Liver (tissue), 9 donors: ENCODE measurements around the gene C16orf89. TPM values are rescaled to one million over a fixed set of nuclear protein-coding genes. Genes with fewer than 3 reads are reported as not detected.

ENCODE experiments used
- DNase-seq: peaks from one replicate; pipeline ENCODE4 v3.0.0-alpha.2; 2017; ENCODE audit warnings: low spot score
- H3K27ac ChIP-seq, 2 donors: one replicate each; pipeline ENCODE4 v1.7.0; 2013; ENCODE audit warnings: inconsistent platforms in 2 of 2, low read length in 2 of 2, control low read depth in 1 of 2, low read depth in 1 of 2, mild to moderate bottlenecking in 1 of 2
- H3K27me3 ChIP-seq, 4 donors: one replicate each; pipeline versions ENCODE4 v1.6.1 to v1.7.0; 2013; ENCODE audit warnings: low read length in 3 of 4, inconsistent platforms in 1 of 4, mild to moderate bottlenecking in 1 of 4, moderate library complexity in 1 of 4; ENCODE audit not compliant: control insufficient read depth in 4 of 4, insufficient read depth in 4 of 4
- H3K36me3 ChIP-seq, 4 donors: one replicate each; pipeline versions ENCODE4 v1.6.1 to v1.7.0; 2013; ENCODE audit warnings: low read length in 3 of 4, mild to moderate bottlenecking in 3 of 4, low read depth in 1 of 4, moderate library complexity in 1 of 4; ENCODE audit not compliant: control insufficient read depth in 4 of 4, insufficient read depth in 3 of 4
- H3K4me1 ChIP-seq, 4 donors: one replicate each; pipeline versions ENCODE4 v1.6.1 to v1.7.0; 2013; ENCODE audit warnings: low read length in 3 of 4, mild to moderate bottlenecking in 3 of 4, moderate library complexity in 1 of 4; ENCODE audit not compliant: control insufficient read depth in 4 of 4, insufficient read depth in 4 of 4
- H3K4me3 ChIP-seq, 3 donors: one replicate each; pipeline versions ENCODE4 v1.6.1 to v1.7.0; 2013; ENCODE audit warnings: low read length in 3 of 3, control low read depth in 1 of 3, low read depth in 1 of 3, mild to moderate bottlenecking in 1 of 3
- H3K9ac ChIP-seq, 2 donors: one replicate each; pipeline ENCODE4 v1.7.0; 2013; ENCODE audit warnings: low read length in 2 of 2, mild to moderate bottlenecking in 2 of 2, moderate library complexity in 2 of 2, control low read depth in 1 of 2, low read depth in 1 of 2
- H3K9me3 ChIP-seq, 4 donors: one replicate each; pipeline versions ENCODE4 v1.6.1 to v1.7.0; 2013; ENCODE audit warnings: low read length in 3 of 4; ENCODE audit not compliant: control insufficient read depth in 4 of 4
- ATF3 ChIP-seq: IDR thresholded peaks from 2 replicates; pipeline ENCODE4 v1.6.1; 2016; ENCODE audit warnings: antibody characterized with exemption
- EGR1 ChIP-seq, 2 donors: IDR thresholded peaks; 2 replicates each; pipeline ENCODE4 v1.6.1; 2016 to 2018; ENCODE audit warnings: antibody characterized with exemption in 2 of 2, low read depth in 2 of 2
- FOXA1 ChIP-seq: IDR thresholded peaks from 2 replicates; pipeline ENCODE4 v1.6.1; 2016; ENCODE audit warnings: antibody characterized with exemption
- FOXA2 ChIP-seq: IDR thresholded peaks from 2 replicates; pipeline ENCODE4 v1.6.1; 2016; ENCODE audit warnings: antibody characterized with exemption
- GABPA ChIP-seq, 2 donors: IDR thresholded peaks in 1 of 2; conservative IDR thresholded peaks in 1 of 2; 2 replicates each; pipeline ENCODE4 v1.6.1; 2016; ENCODE audit warnings: antibody characterized with exemption in 2 of 2, mild to moderate bottlenecking in 1 of 2, moderate library complexity in 1 of 2
- HNF4A ChIP-seq, 2 donors: conservative IDR thresholded peaks; 2 replicates each; pipeline ENCODE4 v1.6.1; 2016; ENCODE audit warnings: antibody characterized with exemption in 2 of 2, mild to moderate bottlenecking in 2 of 2
- HNF4G ChIP-seq: IDR thresholded peaks from 2 replicates; pipeline ENCODE4 v1.6.1; 2016; ENCODE audit warnings: antibody characterized with exemption
- JUND ChIP-seq, 2 donors: IDR thresholded peaks; 2 replicates each; pipeline ENCODE4 v1.6.1; 2016; ENCODE audit warnings: antibody characterized with exemption in 2 of 2
- MAX ChIP-seq: IDR thresholded peaks from 2 replicates; pipeline ENCODE4 v1.6.1; 2016; ENCODE audit warnings: antibody characterized with exemption
- NR2F2 ChIP-seq: IDR thresholded peaks from 2 replicates; pipeline ENCODE4 v1.6.1; 2016; ENCODE audit warnings: antibody characterized with exemption
- RAD21 ChIP-seq, 2 donors: IDR thresholded peaks; 2 replicates each; pipeline ENCODE4 v1.6.1; 2016; ENCODE audit warnings: antibody characterized with exemption in 2 of 2, mild to moderate bottlenecking in 2 of 2
- RXRA ChIP-seq, 2 donors: IDR thresholded peaks; 2 replicates each; pipeline ENCODE4 v1.6.1; 2017 to 2018; ENCODE audit warnings: antibody characterized with exemption in 2 of 2, mild to moderate bottlenecking in 1 of 2
- SP1 ChIP-seq: IDR thresholded peaks from 2 replicates; pipeline ENCODE4 v1.6.1; 2018; ENCODE audit warnings: antibody characterized with exemption, mild to moderate bottlenecking
- TAF1 ChIP-seq: conservative IDR thresholded peaks from 2 replicates; pipeline ENCODE4 v1.6.1; 2016; ENCODE audit warnings: antibody characterized with exemption, mild to moderate bottlenecking
- YY1 ChIP-seq: IDR thresholded peaks from 2 replicates; pipeline ENCODE4 v1.6.1; 2016; ENCODE audit warnings: antibody characterized with exemption, mild to moderate bottlenecking
- ZBTB33 ChIP-seq: IDR thresholded peaks from 2 replicates; pipeline ENCODE4 v1.6.1; 2016; ENCODE audit warnings: antibody characterized with exemption
- WGBS: extraction: QIAGEN DNeasy Blood & Tissue Kit; methylation state at CpG from one replicate; pipeline ENCODE4 v1.1.7; 2013; 5-methylcytosine and 5-hydroxymethylcytosine counted together
- polyA plus RNA-seq, 2 donors: library from polyadenylated mRNA; stranded (reverse) in 1 of 2; unstranded in 1 of 2; fragments of 200-250 nt in 1 of 2; fragments of >200 nt in 1 of 2; fragmentation: Nextera tagmentation in 1 of 2; extraction: Ambion mirVana in 1 of 2; gene quantifications; one replicate each; pipeline versions ENCODE4 v1.2.1 to v1.2.3, GENCODE V29; 2013 to 2015
- total RNA-seq, 2 donors: library from RNA; depleted of rRNA; stranded (reverse); fragments of >200 nt; gene quantifications; one replicate each; pipeline ENCODE4 v1.2.3, GENCODE V29; 2014
- TF ChIP-seq, protein P1 (sequence below): fragments of 150-350 bp; IDR thresholded peaks from 2 replicates; pipeline ENCODE4 v1.5.1; 2017; ENCODE audit warnings: improper control_type of control experiment, low read depth, low read length; ENCODE audit not compliant: missing input control
- TF ChIP-seq, protein P2 (sequence below): IDR thresholded peaks from 2 replicates; pipeline ENCODE4 v1.6.1; 2016; ENCODE audit warnings: antibody characterized with exemption, mild to moderate bottlenecking
- donor health status: healthy.
- donor health status: healthy.
- donor health status: healthy.
- donor health status: healthy.
- donor health status: healthy.

C16orf89 gene
- total and polyA plus RNA-seq, 4 donors = 0.25 to 0.61 TPM; not detected in 2

DNA sequence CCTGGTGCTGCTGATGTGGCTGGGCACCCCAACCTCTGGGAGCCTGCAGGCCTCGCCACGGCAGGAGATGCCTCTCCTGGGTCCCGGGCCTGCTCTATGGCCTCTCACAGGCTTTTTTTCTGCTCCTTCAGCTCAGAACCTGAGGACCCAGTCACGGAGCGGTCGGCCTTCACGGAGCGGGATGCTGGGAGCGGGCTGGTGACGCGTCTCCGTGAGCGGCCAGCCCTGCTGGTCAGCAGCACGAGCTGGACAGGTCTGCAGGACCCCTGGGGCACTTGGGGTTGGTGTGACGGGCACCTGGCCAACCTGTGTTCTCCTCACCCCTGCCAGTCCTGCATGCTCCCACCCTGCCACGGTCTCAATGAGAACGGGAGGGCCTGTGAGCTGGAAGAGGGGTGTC, 12.9 kb upstream of the C16orf89 start:
- H3K4me3 ChIP-seq = no peak overlapping the region
- no peak overlapping the region for H3K9ac ChIP-seq
- no peak for DNase-seq
- no peaks in the 10 kb centered on the region for H3K4me1 ChIP-seq
- WGBS = 92% methylated on average over 17 of the region's 17 CpGs
- no peaks in the 10 kb centered on the region for H3K27me3 ChIP-seq
- no peak for TF ChIP-seq SP1
- no peak for TF ChIP-seq FOXA1
- TF ChIP-seq YY1 = no peak
- TF ChIP-seq NR2F2 = no peak
- no peak for TF ChIP-seq ZBTB33
- no peak for TF ChIP-seq EGR1 (IDR thresholded peaks at IDR 0.05; ENCODE audit: low read depth in 2 of 2)
- no peak for TF ChIP-seq JUND (IDR thresholded peaks at IDR 0.05)
- no peak for TF ChIP-seq RAD21 (IDR thresholded peaks at IDR 0.05)
- TF ChIP-seq ATF3 = no peak
- no peak for TF ChIP-seq HNF4G
- H3K36me3 ChIP-seq = peaks cover 8 to 30% (median 15%) of the 10 kb centered on the region in 4 donors
- H3K9me3 ChIP-seq = no peaks in the 10 kb centered on the region
- H3K27ac ChIP-seq = no peak overlapping the region

DNA sequence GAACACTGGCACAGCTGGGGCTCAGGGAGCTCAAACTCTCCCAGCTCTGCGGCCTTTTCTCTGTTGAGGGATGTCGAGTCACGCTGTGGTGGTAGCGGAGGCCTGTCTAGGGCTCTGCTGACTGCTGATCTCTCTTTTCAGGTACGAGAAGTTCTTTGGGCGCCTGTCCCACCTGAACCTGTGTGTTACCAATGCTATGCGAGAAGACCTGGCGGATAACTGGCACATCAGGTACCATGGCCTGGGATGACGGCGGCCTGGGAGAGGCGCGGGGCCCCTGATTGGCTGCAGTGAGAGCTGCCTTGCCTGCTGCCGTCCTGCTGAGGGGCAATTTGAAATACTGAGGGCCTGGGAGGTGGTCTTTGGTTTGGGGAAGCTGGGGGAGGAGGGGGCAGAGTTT, 11.5 kb upstream of the C16orf89 start:
- TF ChIP-seq RXRA (IDR thresholded peaks at IDR 0.05) (no peak), GABPA (IDR thresholded peaks at IDR 0.05 in 1 of 2, conservative IDR thresholded peaks at IDR 0.05 in 1 of 2) (no peak), MAX (no peak), ZBTB33 (no peak), HNF4A (conservative IDR thresholded peaks at IDR 0.05) (no peak), ATF3 (no peak), NR2F2 (no peak), EGR1 (IDR thresholded peaks at IDR 0.05; ENCODE audit: low read depth in 2 of 2) (no peak), TAF1 (no peak), HNF4G (no peak), RAD21 (IDR thresholded peaks at IDR 0.05) (no peak), FOXA1 (no peak), JUND (IDR thresholded peaks at IDR 0.05) (no peak), YY1 (no peak), SP1 (no peak), FOXA2 (no peak)
- TF ChIP-seq, protein P1, sequence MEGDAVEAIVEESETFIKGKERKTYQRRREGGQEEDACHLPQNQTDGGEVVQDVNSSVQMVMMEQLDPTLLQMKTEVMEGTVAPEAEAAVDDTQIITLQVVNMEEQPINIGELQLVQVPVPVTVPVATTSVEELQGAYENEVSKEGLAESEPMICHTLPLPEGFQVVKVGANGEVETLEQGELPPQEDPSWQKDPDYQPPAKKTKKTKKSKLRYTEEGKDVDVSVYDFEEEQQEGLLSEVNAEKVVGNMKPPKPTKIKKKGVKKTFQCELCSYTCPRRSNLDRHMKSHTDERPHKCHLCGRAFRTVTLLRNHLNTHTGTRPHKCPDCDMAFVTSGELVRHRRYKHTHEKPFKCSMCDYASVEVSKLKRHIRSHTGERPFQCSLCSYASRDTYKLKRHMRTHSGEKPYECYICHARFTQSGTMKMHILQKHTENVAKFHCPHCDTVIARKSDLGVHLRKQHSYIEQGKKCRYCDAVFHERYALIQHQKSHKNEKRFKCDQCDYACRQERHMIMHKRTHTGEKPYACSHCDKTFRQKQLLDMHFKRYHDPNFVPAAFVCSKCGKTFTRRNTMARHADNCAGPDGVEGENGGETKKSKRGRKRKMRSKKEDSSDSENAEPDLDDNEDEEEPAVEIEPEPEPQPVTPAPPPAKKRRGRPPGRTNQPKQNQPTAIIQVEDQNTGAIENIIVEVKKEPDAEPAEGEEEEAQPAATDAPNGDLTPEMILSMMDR = no peak
- TF ChIP-seq, protein P2, sequence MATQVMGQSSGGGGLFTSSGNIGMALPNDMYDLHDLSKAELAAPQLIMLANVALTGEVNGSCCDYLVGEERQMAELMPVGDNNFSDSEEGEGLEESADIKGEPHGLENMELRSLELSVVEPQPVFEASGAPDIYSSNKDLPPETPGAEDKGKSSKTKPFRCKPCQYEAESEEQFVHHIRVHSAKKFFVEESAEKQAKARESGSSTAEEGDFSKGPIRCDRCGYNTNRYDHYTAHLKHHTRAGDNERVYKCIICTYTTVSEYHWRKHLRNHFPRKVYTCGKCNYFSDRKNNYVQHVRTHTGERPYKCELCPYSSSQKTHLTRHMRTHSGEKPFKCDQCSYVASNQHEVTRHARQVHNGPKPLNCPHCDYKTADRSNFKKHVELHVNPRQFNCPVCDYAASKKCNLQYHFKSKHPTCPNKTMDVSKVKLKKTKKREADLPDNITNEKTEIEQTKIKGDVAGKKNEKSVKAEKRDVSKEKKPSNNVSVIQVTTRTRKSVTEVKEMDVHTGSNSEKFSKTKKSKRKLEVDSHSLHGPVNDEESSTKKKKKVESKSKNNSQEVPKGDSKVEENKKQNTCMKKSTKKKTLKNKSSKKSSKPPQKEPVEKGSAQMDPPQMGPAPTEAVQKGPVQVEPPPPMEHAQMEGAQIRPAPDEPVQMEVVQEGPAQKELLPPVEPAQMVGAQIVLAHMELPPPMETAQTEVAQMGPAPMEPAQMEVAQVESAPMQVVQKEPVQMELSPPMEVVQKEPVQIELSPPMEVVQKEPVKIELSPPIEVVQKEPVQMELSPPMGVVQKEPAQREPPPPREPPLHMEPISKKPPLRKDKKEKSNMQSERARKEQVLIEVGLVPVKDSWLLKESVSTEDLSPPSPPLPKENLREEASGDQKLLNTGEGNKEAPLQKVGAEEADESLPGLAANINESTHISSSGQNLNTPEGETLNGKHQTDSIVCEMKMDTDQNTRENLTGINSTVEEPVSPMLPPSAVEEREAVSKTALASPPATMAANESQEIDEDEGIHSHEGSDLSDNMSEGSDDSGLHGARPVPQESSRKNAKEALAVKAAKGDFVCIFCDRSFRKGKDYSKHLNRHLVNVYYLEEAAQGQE = no peak
- WGBS = 98% methylated on average over 13 of the region's 13 CpGs
- peaks cover 8 to 27% (median 15%) of the 10 kb centered on the region in 4 donors for H3K36me3 ChIP-seq

More for the DNA sequence above, 11.5 kb upstream of the C16orf89 start:
- H3K4me1 ChIP-seq = peaks cover 0 to 8% (median 6%) of the 10 kb centered on the region in 4 donors
- H3K9ac ChIP-seq = no peak overlapping the region
- H3K27me3 ChIP-seq = no peaks in the 10 kb centered on the region
- no peaks in the 10 kb centered on the region for H3K9me3 ChIP-seq
- DNase-seq = no peak
- H3K27ac ChIP-seq = no peak overlapping the region
- H3K4me3 ChIP-seq = no peak overlapping the region
